Activated CD4-positive, alpha-beta T cell treated with anti-CD3 and anti-CD28 coated beads, Interleukin-2, amount 50 U/mL, for 4 hours (primary cell): ENCODE measurements around the gene NPY4R.
"Not testable (repeated sequence)": the region's sequence is repeated elsewhere in the genome, so short reads cannot be mapped to it uniquely, and the experiment has no call there.

ENCODE experiments used
- DNase-seq, 2 experiments: peaks; one replicate each; pipeline ENCODE4 v3.0.0-alpha.2; 2020

The NPY4R gene, protein sequence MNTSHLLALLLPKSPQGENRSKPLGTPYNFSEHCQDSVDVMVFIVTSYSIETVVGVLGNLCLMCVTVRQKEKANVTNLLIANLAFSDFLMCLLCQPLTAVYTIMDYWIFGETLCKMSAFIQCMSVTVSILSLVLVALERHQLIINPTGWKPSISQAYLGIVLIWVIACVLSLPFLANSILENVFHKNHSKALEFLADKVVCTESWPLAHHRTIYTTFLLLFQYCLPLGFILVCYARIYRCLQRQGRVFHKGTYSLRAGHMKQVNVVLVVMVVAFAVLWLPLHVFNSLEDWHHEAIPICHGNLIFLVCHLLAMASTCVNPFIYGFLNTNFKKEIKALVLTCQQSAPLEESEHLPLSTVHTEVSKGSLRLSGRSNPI

DNA sequence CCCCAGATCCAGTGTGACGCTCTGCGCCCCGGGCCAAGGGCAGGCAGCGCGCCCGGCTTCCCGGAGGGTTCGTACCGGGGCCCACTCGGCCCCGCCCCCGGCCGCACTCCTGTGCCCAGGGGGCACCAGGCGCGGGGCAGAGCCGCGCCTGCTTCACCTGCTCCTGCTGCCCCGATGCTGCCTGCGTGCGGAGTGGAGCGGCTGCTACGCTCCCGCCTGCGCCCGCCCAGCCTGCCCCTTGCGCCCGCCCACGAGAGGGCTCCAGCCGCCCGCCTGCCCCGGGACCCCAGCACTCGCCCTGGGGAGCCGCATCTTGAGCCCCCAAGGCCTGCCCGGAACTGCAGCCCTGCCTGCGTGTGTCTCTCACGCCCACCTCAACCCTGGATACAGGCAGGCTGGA is at the start of gene NPY4R:
NPY4R (minus strand) TSS at position 194 of the 400 bp plus-strand sequence. CDS start 3,323 bp downstream, outside the sequence.
- DNase-seq, result not testable (repeated sequence)

DNA sequence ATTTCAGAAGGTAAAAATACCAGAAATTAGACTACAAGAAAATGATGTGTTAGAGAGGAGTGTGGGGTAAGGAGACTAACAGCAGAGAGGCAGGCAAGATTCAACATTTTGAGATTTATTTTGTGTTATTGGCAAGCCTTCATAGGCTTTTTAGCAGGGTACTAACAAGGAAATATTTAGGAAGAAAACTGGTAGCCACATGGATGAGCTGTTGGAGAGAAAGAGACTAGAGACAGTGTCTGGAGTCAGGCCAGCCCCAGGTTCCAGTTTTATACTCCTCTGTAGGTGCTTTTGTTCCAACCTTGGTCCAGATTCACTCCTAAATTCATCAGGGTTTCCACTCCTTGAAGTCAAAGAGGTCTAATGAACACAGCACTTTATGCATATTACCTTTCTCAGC is 49.6 kb upstream of the NPY4R start:
- DNase-seq, result no peak

DNA sequence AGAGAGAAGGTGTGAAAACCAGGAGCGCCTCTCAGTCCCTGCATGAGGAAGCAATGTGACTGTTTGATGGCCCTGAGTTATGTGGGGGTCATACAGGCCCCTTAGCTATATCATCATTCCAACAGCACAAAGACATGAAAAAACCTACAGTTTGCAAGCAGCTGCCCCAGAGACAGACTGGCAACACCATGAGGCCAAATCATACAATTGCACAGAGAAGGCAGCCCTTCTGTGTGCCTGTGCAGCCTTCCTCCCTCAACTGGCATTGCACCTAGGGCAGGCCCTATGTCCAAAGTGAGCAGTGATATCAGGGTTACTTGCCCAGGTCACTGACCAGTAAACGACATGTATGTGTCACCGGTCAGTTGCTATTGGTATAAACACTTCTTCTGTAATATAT is 49.1 kb upstream of the NPY4R start:
- DNase-seq, result no peak

DNA sequence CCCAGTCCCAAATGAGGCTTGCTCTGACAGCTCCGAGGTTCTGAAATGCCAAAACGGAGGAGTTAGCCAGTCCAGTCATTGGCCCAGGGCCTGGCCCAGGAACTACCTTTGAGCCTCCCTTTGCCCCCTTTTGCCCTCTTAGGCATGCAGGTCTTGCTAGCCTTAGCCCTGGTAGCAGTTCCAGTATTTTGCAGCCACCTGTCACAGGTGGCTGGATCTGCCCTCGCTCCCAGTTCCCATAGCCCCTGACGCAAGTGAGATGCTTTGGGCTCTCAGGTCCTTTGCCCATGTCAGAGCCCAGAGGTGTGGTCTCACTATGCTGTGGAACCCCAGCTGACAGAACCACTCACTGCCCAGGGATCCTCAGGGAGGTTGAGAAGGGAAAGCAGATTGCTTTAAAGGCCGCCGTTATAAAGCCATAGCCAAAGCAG is 48.7 kb upstream of the NPY4R start:
- DNase-seq, result no peak

DNA sequence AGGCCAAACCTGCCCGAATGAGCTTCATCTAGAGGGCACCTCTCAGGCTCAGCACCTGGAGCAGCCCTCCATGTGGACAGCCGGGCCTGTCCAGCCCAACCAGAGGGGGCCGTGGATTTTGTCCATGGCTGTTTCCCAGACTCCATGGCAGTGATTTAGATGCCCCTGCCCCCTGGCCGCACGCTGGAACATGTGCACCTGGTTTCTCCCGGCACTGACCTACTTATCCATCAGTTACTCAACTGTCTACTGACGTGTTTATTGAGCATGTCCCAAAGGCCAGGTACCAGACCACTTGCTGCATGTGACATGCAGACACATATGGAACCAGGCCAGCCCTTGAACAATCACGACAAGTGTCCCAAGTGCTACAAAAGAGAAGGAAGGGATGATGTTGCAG is 47.6 kb upstream of the NPY4R start:
- not testable (repeated sequence) for DNase-seq

DNA sequence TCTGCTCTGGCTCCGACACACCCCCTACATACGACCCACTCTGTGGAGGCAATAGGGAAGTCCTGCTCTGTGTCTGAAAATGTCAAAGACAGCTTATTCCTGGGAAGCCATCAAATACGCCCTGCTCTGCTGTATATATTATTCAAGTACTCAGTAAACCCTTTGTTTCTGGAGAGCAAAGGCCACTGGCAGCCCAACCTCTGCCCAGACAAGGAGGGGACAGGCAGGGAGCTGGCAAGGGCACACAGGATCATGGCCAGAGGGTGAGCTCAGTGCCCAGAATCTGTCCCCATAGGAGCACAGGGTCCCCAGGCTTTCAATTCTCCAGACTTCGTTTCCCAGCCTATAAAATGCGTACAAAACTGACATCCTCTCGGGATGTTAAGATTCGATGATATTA is 47.0 kb upstream of the NPY4R start:
- DNase-seq, result not testable (repeated sequence)

DNA sequence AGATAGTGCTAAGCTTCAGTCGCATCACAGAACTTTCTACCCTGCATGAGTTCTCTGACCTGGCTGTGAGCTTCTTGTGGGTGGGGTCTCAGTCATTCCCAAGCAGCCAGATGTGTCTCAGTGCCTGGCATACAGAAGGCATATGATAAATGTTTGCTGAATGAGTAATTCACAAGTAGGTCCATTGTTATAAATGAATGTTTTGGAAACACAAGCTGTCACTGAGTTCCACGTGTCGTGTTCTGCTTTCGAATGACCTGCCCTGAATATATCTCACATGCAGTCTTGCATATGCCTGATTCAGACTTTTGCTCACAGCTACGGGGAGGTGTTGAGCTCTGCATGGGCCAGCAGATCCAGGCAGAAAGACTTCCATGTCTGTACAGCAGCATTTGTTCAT is 46.2 kb upstream of the NPY4R start:
- DNase-seq, result not testable (repeated sequence)

DNA sequence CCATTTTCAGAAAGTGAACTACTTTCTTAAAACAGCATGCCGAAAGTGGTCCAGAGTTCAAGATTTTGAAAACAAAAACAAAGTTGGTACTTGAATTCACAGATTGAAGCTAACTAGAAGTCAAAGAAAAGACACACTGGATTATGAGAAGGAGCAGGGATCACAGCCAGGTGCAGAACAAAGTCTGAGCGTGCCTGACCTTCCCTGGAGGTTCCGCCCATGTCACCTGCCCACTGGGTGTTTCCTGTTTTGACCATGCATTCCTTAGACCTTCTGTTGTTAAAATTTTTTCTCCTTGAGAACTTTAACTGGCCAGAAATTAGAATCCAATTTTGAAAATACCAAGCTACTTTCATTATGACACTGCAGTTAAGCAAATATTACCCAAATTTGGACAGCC is 34.2 kb upstream of the NPY4R start:
- DNase-seq, result not testable (repeated sequence)

DNA sequence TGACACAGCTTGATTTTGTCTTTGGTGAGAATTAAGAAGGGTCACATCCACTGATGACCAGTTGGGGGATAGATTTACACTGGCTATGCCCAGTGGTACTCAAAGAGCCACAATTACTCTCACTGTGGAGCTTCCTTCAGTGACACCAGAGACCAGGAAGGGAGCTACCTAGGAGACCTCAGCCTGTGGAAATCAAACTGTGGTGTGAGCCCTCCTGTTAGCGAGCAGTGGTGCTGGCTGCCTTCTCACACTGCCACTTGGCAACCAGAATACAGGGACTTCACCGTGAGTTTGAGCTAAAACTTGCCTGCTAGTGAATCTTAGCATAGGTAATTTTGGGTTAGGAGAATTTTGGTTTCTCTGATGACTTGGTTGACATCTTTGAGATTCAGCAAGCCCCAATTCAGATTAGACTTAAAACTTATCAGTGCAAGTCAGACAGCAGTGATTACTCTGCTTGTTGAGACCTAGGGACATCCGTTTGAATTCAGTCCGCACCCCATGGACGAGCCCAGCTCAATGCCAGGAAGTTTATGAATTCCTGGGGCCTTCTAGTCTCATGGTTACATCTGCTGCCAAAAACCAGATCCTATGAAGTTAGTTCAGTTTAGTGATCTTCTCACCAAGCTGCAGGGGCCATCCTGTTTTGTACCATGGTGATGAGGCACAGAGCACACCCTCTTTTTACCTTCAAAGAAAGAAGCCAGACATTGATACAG is 33.4 kb upstream of the NPY4R start:
- DNase-seq, result not testable (repeated sequence)

DNA sequence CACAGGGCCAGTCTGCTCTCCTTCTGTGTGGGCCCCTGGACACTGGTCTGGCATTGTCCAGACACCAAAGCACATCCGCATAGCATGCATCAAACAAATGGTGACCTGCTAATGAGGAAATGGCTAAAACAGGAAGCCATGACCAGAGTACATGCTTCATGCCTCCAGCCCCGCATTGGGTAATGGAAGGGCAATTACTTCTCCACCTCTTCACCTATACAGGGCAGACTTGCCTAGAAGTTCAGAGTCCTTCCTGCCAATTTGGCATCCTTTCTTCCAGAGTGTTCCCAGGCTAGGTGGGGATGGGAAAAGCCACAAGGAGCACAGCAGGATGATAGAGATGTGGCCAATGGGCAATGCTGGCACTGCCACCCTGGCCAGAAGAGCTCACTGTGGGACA is 32.1 kb upstream of the NPY4R start:
- not testable (repeated sequence) for DNase-seq

DNA sequence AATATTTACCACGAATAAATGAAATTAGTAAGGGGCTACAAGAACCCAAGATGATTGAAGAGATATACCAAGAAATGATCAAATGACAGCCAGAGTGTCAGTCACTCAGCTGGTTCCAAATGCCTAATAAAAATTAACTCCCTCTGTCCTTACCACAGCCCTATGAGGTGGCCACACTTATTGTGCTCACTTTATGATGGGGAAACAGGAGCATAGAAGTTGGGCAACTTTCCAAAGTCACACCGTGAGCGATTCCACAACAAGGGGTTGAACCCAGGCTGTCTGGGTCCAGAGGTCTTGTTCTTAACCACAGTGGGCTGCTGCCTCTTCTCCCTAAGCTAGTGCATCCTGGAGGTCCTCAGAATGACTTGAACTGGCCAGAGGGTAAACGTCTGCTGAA is 31.6 kb upstream of the NPY4R start:
- DNase-seq, result not testable (repeated sequence)

DNA sequence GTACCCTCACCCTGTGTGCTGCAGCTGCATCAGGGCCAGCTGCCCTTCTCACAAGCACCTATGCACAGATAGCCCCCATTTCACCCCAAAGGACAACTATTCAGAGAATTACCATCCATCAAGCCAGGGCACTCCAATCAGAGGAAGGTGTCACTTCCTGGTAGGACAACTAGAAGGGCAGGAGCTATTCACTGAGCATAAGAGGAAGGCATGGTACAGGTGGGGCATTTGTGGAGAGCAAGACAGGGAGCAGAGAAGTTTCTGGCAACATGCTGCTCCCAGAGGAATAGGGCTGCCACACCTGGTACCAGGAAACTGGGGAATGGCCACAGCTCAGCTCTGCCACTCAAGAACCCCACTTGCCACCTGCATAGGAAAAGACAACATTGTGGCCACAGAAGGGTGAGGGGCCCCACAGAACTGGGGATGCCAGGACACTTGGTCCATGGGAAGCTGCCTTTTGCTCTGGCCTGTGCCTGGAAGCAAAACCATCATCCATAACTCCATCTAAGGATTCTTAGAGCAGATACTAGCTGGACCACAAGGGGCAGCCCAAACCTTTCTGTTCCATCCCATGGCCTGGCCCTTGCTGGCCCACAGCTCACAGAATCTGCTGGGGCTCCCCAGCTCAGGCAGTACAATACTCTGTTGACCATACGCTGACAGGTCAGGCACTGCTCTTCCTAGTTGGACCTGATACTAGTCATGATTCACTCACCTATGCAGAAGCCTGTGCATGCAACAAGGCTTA is 25.8 kb upstream of the NPY4R start:
- DNase-seq, result not testable (repeated sequence)

DNA sequence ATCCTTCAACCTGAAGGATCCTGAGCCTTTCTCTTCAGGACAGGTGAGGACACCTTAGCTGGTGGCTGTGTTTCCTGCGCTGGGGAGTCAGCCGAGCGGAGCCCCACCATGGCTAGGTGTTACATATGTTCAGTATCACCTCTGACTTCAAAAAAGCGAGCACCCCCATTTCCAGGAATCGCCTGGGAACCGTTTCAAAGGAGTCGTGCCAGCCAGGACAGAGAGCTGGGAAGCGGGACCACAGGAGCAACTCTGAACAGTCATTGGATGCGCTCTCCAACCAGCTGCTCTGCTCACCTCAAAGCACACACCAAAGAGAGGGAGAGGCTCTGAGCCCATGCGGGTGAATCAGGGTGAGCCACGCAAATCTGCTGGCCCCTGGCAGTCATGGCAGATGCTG is 24.5 kb upstream of the NPY4R start:
- DNase-seq, result not testable (repeated sequence)

DNA sequence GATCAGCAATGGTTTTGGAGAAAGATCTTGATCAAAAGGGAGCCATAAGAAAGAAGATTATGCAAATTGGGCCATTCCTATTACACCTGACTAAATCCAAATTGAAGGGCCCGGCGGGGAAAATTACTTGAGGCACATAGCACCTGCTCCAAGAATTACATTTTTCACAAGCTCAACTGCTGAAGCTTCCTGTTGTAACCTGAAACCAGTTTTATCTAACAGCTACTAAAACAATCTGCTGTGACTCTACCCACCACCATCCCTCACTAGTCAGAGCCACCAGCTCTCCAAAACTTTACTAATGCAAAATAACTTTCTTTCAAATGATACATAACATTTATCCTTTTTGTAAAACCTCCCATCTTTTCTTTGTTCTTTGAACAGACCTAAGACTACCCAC is 20.7 kb upstream of the NPY4R start:
- not testable (repeated sequence) for DNase-seq

DNA sequence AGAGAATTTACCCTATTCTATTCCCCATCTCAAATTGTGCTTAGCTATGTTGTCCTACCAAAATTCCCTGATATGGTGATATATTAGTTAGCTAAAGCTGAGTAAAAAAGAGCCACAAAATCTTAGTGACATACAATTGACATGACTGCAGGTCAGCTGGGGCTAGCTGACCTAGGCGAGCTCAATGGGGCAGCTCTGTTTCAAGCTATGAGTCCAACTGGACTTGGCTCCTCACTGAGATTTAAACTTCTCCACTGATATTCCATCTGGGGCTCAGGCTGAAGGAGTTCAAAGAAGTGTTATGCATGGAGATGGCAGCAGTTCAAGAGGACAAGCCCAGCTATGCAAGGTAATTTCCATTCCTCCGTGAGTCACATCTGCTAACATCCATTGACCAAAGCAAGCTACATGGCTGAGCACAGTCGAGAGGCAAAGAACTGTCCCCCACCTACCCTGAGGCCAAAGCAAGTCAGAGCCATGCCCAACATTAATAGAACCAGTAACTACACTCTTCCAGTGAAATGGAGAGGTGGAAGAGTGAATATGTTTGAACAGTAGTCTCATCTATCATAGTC is 9.1 kb upstream of the NPY4R start:
- DNase-seq, result not testable (repeated sequence)

DNA sequence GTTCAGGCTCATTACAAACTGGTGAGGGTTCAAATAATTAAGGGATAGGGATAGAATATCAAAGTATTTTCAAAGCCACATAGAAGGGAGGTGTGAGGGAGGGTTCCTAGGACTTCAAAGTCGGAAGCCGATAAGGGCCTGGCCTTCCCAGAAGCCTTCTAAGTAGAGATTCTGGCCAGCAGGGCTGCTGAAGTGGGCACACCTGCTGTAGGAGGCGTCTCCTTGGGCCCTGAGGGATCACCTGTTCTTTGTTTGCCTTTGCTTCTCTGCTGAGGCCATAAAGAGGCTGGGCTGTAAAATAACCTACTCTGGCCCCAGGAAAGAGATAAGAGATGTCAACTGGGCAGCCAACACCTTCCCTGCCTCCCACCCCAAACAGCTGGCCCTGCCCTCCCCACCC is 8.0 kb upstream of the NPY4R start:
- not testable (repeated sequence) for DNase-seq

DNA sequence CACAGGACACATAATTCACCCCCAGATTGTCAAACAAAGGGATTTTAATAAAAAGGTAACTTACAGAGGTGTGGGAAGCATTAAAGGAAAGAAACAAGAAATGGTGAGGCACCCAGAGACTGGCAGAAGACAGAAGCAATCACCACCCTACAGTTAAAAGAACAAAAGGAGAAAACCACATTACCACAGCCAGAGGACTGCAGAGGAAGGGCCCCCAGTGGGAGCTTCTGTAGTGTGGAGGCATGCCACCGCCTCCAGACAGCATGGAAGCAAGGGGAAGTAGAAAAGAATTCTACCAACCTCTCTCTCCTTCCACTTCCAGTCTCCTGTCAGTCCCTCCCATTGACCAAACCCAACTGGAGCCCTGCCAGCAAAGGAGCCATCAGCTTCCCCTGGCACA is 4.4 kb upstream of the NPY4R start:
- not testable (repeated sequence) for DNase-seq

DNA sequence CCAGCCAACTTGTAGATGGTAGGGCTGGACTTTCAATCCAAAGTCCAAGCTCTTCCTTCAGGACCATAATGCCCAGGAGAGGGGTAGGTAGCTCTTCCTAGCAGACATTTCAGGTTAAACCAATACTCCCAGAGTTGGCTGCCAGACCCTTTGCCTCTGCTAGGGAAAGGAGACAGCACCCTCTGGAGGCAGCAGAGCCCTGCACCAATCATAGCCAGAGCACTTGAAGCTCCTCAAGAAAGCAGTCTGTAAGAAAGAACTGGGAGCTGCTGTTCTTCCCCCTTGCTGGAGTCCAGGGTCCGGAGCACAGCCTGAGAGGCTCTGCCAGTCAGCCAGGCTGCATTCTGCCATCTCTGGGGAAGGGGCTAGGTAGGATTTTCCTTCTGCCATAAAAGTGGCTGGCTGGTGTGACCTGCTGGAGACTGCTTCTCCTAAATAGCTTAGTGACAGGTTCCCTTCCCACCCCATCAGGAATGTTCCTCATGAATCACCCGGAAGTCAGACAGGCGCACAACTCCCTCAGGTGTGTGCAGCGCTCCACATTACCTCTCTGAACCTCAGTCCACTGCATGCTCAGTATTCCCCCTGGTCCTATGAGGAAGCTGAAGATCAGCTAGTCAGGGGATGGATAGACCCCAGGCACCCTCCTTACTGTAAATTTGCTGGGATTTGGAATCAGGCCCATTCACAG is 2.5 kb upstream of the NPY4R start:
- not testable (repeated sequence) for DNase-seq

DNA sequence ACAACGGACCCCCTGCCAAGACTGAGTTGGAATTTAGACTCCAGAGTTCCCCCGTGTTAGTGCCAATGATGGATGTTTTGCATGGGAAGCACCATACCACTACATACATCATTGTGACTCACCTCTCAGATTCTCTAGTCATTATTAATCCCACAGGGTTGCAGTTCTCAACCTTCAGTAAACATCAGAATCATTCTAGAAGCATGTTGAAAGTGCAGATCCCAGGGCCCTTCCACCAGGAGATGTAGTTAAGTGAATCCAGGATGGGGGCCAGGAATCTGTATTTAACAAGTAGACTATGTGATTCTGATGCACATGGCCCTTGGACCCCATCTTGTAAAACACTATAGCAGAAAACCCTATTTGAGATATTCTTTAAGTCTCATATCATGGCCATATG is 2.1 kb downstream of the NPY4R start:
- not testable (repeated sequence) for DNase-seq

DNA sequence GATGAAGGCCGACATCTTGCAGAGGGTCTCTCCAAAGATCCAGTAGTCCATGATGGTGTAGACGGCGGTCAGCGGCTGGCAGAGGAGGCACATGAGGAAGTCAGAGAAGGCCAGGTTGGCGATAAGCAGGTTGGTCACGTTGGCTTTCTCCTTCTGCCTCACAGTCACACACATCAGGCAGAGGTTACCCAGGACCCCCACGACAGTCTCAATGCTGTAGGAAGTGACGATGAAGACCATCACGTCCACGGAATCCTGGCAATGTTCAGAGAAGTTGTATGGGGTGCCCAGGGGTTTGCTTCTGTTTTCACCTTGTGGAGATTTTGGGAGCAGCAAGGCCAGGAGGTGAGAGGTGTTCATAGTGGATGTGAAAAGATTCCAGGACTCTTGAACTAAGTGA is 3.5 kb downstream of the NPY4R start:
- not testable (repeated sequence) for DNase-seq

DNA sequence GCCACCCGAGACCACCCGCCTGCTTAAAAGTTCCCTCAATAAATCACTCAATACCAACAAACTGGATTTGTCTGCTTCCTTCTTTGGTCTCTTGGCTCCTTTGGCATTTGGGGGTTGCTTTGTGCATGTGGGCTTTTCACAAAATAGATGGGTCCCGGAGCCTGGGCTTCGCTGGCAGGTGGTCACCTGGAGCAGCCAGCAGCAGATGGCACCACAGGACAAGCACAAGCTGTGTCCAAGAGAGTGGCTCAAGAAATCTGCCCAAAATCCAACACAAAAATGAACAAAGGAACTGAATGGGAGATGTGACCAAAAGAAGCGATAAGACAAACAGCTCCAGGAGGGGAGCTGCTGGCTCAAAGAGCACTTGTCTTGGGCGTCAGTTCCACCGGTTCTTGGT is 6.2 kb downstream of the NPY4R start:
- DNase-seq, result not testable (repeated sequence)

DNA sequence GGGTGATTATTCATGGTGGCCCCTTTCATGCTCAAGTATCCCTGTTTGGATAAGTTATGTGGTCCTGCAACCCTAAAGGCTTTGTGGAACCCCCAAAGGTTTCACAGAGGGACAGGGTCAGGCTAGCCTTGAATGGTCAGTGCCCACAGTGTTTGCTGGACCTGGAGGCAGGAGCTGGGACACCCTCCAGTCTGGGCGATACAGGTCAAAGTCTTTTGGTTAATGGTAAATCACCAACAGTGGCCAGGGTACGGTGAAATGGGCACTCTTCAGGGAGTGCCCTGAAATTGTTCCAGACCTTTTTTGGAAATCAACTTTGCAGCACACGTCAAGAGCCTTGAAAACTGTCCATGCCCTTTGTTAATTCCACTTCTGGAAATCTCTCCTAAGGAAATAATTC is 8.7 kb downstream of the NPY4R start:
- DNase-seq, result not testable (repeated sequence)
